Activated naive CD4-positive, alpha-beta T cell treated with anti-CD3 and anti-CD28 coated beads, Interleukin-2, amount 50 U/mL, for 16 hours (primary cell): ENCODE measurements around the gene CELA2B.
"Not testable (repeated sequence)": the region's sequence is repeated elsewhere in the genome, so short reads cannot be mapped to it uniquely, and the experiment has no call there.

Experiments
- DNase-seq: peaks from one replicate; pipeline ENCODE4 v3.0.0-alpha.2; 2020

Gene CELA2B

DNA sequence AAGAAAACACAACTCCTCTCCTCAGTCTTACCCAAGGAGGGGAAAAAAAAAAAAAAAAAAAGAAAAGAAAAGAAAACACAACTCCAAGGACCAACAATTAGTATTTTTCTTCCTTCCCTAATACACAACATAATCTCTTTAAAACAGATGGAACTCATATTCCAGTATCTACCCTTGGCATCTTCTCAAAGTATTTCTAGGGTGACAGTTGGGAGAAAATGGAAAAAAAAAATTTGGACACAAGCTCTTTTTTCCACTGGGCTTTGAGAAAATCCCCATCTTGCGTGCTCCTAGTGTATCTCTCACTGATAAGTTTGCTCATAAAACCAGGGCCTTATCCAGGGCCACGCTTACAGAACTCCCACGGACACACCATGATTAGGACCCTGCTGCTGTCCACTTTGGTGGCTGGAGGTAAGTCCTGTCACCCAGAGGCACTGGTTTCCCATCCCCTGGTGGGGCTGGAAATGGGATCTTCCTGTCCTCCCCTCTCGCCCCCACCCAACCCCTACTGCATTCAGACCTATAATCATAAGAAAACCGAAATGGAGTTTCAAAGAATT lies at the start of gene CELA2B:
CELA2B (plus strand) TSS at position 353 of the 563 bp plus-strand sequence; CDS start at position 375, 22 bp downstream.
- DNase-seq = no peak

GRCh38 chr1:15426492-15427279 lies 49.2 kb upstream of the CELA2B start:
- DNase-seq = no peak

GRCh38 chr1:15427280-15427666 lies 48.6 kb upstream of the CELA2B start:
- DNase-seq = no peak

GRCh38 chr1:15428252-15428651 lies 47.7 kb upstream of the CELA2B start:
- DNase-seq = not testable (repeated sequence)

- no peak for DNase-seq
Measured at GRCh38 chr1:15428815-15429435, 47.0 kb upstream of the CELA2B start.

GRCh38 chr1:15429701-15430149 lies 46.2 kb upstream of the CELA2B start:
- DNase-seq = no peak

DNA sequence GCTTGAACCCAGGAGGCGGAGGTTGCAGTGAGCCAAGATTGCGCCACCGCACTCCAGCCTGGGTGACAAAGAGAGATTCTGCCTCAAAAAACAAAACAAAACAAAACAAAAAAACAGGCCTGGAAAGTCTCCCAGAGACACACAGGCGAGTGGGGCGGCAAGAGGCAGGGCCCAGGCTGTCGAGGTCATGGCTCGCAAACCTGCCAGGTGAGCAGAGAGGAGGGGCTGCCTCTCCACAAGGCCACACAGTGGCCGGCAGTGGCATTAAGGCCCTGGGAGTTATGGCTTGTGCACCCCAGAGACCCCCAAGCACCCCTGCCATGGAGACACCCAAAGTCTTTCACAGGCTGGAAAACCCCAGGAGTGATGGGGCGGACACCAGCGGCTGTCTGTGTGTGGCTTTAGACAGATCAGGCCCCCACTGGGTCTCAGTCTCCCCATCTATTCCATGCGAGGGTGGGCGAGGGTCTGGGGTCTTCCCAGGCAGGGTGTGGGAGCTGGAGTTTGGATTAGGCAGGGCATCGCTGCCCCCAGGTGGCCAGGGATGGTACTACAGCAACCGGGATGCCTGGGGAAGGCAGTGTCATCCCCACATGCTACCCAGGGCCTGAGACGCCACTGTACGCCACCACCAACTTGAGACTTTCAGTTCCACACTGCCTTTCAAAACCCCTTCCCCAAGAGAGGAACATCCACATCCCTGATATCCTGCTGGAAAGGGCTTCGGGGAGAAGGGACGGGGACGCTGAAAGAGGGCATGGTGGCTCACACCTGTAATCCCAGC lies 44.9 kb upstream of the CELA2B start:
- peak; percentile 74 for DNase-seq

GRCh38 chr1:15431571-15431948 lies 44.3 kb upstream of the CELA2B start:
- no peak for DNase-seq

- DNase-seq = no peak
Measured at GRCh38 chr1:15432324-15432723, 43.6 kb upstream of the CELA2B start.

DNA sequence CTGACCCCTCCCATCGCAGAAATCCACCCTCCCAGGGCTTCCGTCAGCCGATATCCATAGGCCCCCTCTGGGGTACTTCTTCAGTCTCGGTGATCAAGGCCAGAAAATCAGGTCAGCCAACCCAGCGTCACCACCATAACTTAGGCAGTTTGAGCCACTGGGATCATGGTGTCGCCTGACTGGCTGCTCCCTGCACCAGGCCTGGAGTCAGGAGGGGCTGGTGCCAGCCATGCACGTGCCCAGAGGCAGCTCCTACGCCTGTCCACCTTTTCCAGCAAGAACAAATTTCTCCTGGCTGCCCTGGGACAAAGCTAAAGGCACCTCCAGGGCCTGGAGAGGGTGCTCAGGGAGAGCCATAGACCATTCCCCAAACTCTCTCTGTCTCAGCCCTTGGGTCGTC lies 42.4 kb upstream of the CELA2B start:
- DNase-seq = no peak

DNA sequence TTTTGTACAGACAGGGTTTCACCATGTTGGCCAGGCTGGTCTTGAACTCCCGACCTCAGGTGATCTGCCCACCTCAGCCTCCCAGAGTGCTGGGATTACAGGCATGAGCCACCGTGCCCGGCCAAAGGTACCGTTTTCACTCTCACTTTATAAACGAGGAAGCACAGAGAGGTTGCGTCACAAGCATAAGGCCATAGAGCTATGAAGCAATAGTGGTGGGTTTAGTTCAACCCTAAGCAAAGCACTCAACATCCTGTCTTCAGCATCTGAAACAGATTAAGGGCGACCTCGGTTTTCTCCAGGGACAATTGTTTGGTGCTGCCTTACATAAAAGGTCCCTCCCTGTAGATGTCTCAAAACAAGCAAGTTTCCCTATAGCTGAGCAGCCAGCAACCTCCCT lies 41.2 kb upstream of the CELA2B start:
- not testable (repeated sequence) for DNase-seq

DNA sequence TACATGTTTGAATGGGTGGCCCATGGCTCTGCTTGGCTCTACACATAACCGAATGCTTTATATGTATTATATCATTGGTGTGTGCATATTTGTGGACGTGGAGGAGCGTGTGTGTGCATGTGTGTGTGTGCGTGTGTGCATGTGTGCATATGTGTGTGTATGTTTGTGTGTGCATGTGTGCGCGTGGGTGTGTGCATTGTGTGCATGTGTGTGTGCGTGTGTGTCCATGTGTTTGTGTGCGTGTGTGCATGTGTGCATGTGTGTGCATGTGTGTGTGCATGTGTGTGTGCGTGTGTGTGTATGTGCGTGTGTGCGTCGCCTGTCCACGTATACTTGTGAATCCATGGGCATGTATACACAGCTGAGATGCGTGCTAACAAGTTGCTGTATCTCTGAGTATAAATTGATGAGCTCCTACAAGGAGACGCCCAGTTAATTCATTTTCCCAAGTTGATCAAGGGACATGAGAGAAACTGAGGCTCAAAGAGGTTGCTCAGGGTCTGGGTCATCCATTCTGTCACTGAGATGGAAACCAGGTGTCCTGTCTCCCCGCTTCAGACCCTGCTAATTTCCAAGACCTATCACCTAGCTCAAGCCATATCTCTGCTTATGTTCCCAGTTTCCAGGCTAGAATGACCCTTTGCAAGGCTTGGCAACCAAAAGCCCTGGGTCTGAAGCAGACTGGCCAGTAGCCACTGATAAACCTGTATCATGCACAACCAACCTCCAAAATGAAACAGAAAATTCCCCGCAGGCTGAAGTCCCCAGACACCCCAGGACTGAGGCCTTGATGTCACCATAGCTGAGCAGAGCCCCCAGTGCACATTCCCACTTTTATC lies 40.4 kb upstream of the CELA2B start:
- no peak for DNase-seq

GRCh38 chr1:15436881-15437442 lies 38.9 kb upstream of the CELA2B start:
- DNase-seq = no peak

DNA sequence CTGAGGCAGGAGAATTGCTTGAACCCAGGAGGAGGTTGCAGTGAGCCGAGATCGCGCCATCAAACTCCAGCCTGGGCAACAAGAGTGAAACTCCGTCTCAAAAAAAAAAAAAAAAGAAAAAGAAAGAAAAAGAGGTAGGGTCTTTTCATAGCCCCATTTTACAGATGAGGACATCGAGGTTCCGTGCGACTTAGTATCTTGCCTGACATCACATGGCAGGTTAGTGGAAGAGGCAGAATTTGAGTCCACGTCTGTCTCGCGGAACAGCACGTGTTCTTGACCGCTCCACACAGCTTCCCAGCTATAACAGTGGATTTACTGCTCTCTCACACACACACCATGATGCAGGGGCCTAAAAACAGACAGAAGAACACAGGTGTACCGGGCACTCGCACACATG lies 36.6 kb upstream of the CELA2B start:
- DNase-seq = no peak

- DNase-seq = no peak
Measured at GRCh38 chr1:15440357-15440756, 35.5 kb upstream of the CELA2B start.

DNA sequence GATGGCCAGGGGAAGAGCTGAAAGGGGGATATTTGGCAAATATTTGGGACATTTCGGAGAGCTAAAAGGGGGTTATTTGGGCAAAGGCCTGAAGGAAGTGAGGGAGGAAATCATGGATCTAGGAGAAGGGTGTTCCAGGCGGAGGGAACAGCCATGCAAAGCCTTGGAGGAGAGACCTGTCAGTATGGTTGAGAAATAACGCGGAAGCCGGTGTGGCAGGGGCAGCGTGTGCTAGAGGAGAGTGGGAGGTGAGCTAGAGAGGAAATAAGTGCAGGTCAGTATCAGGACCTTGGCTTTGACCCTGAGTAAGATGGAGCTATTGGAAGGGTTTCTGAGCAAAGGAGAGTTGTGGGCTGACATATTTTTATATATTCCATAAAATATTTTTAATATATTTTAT lies 34.7 kb upstream of the CELA2B start:
- DNase-seq = no peak

DNA sequence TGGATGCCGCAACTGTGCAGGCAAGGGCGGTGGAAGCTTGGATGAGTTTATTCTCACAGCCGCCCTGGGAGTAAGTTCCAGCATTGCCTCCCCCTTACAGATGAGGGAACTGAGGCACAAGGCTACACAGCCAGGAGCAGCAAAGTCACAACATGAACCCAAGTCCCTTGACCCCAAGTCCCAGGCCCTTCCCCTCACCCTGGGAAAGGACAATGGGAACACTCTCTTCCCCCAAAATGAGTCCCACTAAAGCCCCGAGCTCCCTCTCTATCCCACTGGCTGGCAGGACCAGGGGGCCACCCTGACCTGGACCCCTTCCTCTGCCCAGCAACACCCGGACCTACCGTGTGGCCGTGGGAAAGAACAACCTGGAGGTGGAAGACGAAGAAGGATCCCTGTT lies 33.8 kb upstream of the CELA2B start:
- DNase-seq = no peak

GRCh38 chr1:15442759-15443158 lies 33.1 kb upstream of the CELA2B start:
- no peak for DNase-seq

DNA sequence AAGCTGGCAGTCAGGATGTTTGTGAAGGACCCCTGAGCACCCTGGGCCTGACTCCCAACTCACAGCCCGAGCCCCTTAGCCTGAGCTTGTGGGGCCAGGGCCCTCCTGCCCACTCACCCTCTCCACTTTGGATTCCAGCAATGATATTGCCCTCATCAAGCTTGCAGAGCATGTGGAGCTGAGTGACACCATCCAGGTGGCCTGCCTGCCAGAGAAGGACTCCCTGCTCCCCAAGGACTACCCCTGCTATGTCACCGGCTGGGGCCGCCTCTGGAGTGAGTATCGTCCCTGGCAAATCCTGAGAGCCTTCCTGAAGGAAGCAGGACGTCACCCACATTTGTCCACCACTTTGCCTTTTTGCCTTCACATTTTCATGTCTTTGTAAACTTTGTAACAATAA lies 32.6 kb upstream of the CELA2B start:
- DNase-seq = no peak

- no peak for DNase-seq
Measured at GRCh38 chr1:15444468-15445389, 31.2 kb upstream of the CELA2B start.
